ENCODE results near the gene VCL.

- TF ChIP-seq CTCF (conservative IDR thresholded peaks at IDR 0.05 in 1 of 2, IDR thresholded peaks at IDR 0.05 in 1 of 2; ENCODE audit: extremely low read depth in 1 of 2, insufficient read depth in 1 of 2, low read depth in 1 of 2, low read length in 2 of 2) (no peak), EZH2 (IDR thresholded peaks at IDR 0.05; ENCODE audit: borderline replicate concordance, low read length) (no peak)
These were observed 78.0 kb downstream of the VCL start for GRCh38 chr10:74075906-74076305.
